ENCODE data around the gene ITPRID1.

ITPRID1 gene

DNA sequence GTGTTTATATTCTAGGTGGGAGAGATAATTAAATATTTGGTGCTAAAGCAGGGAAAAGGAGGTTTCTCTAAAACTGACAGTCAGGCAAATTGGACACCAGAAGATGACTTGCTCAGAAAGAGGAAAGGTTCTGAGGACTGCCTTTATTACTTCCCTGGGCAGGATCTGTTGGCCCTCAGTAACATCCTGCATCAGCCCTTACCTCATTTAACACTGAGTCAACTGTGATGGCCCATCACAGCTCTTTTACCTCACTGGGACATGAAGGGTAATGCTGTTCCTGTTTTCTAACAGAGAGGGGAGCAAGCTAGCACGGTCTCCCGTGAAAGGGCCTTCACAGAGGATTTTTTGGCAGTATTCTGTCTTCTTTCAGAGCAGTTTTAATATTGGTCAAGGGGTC is 185.2 kb downstream of the ITPRID1 start:
- no peaks in the 10 kb centered on the region for H3K9me2 ChIP-seq (replicated peaks; ENCODE audit: control insufficient read depth, low read length)
- no peaks in the 10 kb centered on the region for H4K20me1 ChIP-seq (ENCODE audit: control insufficient read depth, insufficient read depth, low read depth, low read length)
- H3K36me3 ChIP-seq (ENCODE audit: control insufficient read depth, low read length): no peaks in the 10 kb centered on the region
- H3F3A ChIP-seq (ENCODE audit: control insufficient read depth, insufficient read depth): no peaks in the 10 kb centered on the region
- no peaks in the 10 kb centered on the region for H3K4me1 ChIP-seq (ENCODE audit: control insufficient read depth, low read length)
- TF ChIP-seq, protein P1, sequence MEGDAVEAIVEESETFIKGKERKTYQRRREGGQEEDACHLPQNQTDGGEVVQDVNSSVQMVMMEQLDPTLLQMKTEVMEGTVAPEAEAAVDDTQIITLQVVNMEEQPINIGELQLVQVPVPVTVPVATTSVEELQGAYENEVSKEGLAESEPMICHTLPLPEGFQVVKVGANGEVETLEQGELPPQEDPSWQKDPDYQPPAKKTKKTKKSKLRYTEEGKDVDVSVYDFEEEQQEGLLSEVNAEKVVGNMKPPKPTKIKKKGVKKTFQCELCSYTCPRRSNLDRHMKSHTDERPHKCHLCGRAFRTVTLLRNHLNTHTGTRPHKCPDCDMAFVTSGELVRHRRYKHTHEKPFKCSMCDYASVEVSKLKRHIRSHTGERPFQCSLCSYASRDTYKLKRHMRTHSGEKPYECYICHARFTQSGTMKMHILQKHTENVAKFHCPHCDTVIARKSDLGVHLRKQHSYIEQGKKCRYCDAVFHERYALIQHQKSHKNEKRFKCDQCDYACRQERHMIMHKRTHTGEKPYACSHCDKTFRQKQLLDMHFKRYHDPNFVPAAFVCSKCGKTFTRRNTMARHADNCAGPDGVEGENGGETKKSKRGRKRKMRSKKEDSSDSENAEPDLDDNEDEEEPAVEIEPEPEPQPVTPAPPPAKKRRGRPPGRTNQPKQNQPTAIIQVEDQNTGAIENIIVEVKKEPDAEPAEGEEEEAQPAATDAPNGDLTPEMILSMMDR (IDR thresholded peaks at IDR 0.05; ENCODE audit: low read depth, low read length, poor library complexity, severe bottlenecking): no peak
- TF ChIP-seq EZH2phosphoT487 (IDR thresholded peaks at IDR 0.05; ENCODE audit: borderline replicate concordance, low read length): no peak
- H3K9me3 ChIP-seq (ENCODE audit: control insufficient read depth, insufficient read depth, low read length): no peaks in the 10 kb centered on the region
- H3K79me2 ChIP-seq (ENCODE audit: control insufficient read depth, low read length): no peaks in the 10 kb centered on the region
- peaks cover 11% of the 10 kb centered on the region for H3K27me3 ChIP-seq (ENCODE audit: control insufficient read depth, low read length)
- no peak overlapping the region for H3K4me3 ChIP-seq (ENCODE audit: low read length)
- no peak overlapping the region for H3K4me2 ChIP-seq (ENCODE audit: low read length)
- no peak overlapping the region for H3K27ac ChIP-seq (ENCODE audit: low read depth, low read length)

DNA sequence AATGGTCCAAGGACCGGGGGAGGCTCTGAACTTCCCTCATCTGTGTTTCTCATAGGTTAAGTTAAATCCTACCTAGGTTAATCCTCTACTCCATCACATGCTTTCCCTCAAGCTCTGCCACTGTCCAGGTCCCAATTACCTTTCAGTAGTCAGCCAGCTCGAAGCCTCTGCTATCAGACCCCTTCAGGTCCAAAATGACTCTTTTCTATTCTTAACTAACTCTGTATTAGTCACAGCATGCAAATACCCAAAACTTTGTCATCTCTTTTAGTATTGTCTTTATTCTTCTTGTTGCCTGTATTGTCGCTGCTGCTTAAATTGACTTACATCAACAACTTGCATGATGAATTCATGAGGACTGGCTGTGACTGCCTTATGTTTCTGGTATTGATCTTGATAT is 188.5 kb downstream of the ITPRID1 start:
- no peak for TF ChIP-seq EZH2phosphoT487 (IDR thresholded peaks at IDR 0.05; ENCODE audit: borderline replicate concordance, low read length)
- TF ChIP-seq, protein P1 (IDR thresholded peaks at IDR 0.05; ENCODE audit: low read depth, low read length, poor library complexity, severe bottlenecking): no peak
- H3K36me3 ChIP-seq (ENCODE audit: control insufficient read depth, low read length): no peaks in the 10 kb centered on the region
- peaks cover 10% of the 10 kb centered on the region for H3K27me3 ChIP-seq (ENCODE audit: control insufficient read depth, low read length)
- no peaks in the 10 kb centered on the region for H3K4me1 ChIP-seq (ENCODE audit: control insufficient read depth, low read length)
- H3K9me3 ChIP-seq (ENCODE audit: control insufficient read depth, insufficient read depth, low read length): no peaks in the 10 kb centered on the region
- H3K4me2 ChIP-seq (ENCODE audit: low read length): no peak overlapping the region
- no peaks in the 10 kb centered on the region for H4K20me1 ChIP-seq (ENCODE audit: control insufficient read depth, insufficient read depth, low read depth, low read length)
- no peak overlapping the region for H3K4me3 ChIP-seq (ENCODE audit: low read length)
- no peaks in the 10 kb centered on the region for H3K79me2 ChIP-seq (ENCODE audit: control insufficient read depth, low read length)
- H3K27ac ChIP-seq (ENCODE audit: low read depth, low read length): no peak overlapping the region
- H3K9me2 ChIP-seq (replicated peaks; ENCODE audit: control insufficient read depth, low read length): no peaks in the 10 kb centered on the region
- no peaks in the 10 kb centered on the region for H3F3A ChIP-seq (ENCODE audit: control insufficient read depth, insufficient read depth)

DNA sequence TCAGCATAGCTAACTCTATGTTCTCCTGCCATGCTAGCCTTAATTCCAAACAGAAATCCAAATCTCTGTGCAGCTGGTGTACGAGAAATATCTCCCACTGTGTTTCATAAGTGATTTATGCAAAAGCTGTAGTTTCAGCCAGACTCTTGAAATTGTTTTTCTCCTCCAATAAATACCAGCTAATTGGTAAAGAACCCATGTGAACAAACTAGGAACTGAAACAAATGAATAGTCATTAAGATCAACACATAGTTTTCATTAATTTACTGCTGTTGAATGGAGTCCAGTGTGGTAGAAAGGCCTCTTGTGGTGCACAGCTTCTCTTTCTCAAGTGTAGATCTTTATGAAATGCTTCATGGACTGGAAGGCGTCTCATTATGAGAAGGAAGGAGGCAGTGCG is 191.5 kb downstream of the ITPRID1 start:
- no peaks in the 10 kb centered on the region for H3K9me3 ChIP-seq (ENCODE audit: control insufficient read depth, insufficient read depth, low read length)
- H3K79me2 ChIP-seq (ENCODE audit: control insufficient read depth, low read length): no peaks in the 10 kb centered on the region
- no peak overlapping the region for H3K4me3 ChIP-seq (ENCODE audit: low read length)
- H3K9me2 ChIP-seq (replicated peaks; ENCODE audit: control insufficient read depth, low read length): no peaks in the 10 kb centered on the region
- TF ChIP-seq EZH2phosphoT487 (IDR thresholded peaks at IDR 0.05; ENCODE audit: borderline replicate concordance, low read length): no peak
- TF ChIP-seq, protein P1 (IDR thresholded peaks at IDR 0.05; ENCODE audit: low read depth, low read length, poor library complexity, severe bottlenecking): no peak
- no peaks in the 10 kb centered on the region for H4K20me1 ChIP-seq (ENCODE audit: control insufficient read depth, insufficient read depth, low read depth, low read length)
- H3F3A ChIP-seq (ENCODE audit: control insufficient read depth, insufficient read depth): no peaks in the 10 kb centered on the region
- H3K27ac ChIP-seq (ENCODE audit: low read depth, low read length): no peak overlapping the region
- no peak overlapping the region for H3K4me2 ChIP-seq (ENCODE audit: low read length)
- H3K4me1 ChIP-seq (ENCODE audit: control insufficient read depth, low read length): no peaks in the 10 kb centered on the region
- peaks cover 14% of the 10 kb centered on the region for H3K27me3 ChIP-seq (ENCODE audit: control insufficient read depth, low read length)
- no peaks in the 10 kb centered on the region for H3K36me3 ChIP-seq (ENCODE audit: control insufficient read depth, low read length)

DNA sequence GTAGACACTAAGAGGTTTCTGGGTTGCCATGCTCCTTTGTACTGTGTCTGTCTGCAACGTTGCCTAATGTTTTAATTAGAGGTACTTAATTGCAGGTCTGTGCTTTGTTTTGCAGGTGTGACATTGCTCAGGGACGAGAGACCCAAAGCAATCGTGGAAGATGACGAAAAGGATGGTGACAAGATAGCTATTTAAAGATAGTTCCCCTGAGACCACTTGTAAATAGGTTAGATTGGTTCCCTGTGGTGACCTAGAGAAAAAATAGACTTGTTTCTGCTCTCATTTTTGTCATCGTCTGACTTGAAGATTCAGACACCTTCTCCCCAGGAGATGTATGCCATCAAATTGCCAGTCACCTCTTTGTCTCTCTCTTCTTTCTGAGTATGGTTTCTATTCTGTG is 193.2 kb downstream of the ITPRID1 start:
- Histone ChIP-seq H3K4me3 (ENCODE audit: low read length) (no peak overlapping the region), H3K36me3 (ENCODE audit: control insufficient read depth, low read length) (no peaks in the 10 kb centered on the region), H4K20me1 (ENCODE audit: control insufficient read depth, insufficient read depth, low read depth, low read length) (no peaks in the 10 kb centered on the region), H3K79me2 (ENCODE audit: control insufficient read depth, low read length) (no peaks in the 10 kb centered on the region), H3K9me3 (ENCODE audit: control insufficient read depth, insufficient read depth, low read length) (no peaks in the 10 kb centered on the region), H3K9me2 (replicated peaks; ENCODE audit: control insufficient read depth, low read length) (no peaks in the 10 kb centered on the region), H3K27ac (ENCODE audit: low read depth, low read length) (no peak overlapping the region), H3K4me2 (ENCODE audit: low read length) (no peak overlapping the region), H3K4me1 (ENCODE audit: control insufficient read depth, low read length) (no peaks in the 10 kb centered on the region), H3F3A (ENCODE audit: control insufficient read depth, insufficient read depth) (no peaks in the 10 kb centered on the region), H3K27me3 (ENCODE audit: control insufficient read depth, low read length) (peaks cover 10% of the 10 kb centered on the region)
- TF ChIP-seq EZH2phosphoT487 (IDR thresholded peaks at IDR 0.05; ENCODE audit: borderline replicate concordance, low read length): no peak
- TF ChIP-seq, protein P1 (IDR thresholded peaks at IDR 0.05; ENCODE audit: low read depth, low read length, poor library complexity, severe bottlenecking): no peak
